GM23338 (cell line): ENCODE data around the gene MTIF2. TPM values are rescaled to one million over a fixed set of nuclear protein-coding genes. Genes with fewer than 3 reads are reported as not detected.

Experiments
- ATAC-seq: fragments of 200-7000 bp; cut with Tn5 transposase; 3 replicates; pipeline ENCODE4 v1.9.1; 2020
- DNase-seq: peaks from one replicate; pipeline ENCODE4 v3.0.0-alpha.2; 2015; ENCODE audit warnings: low spot score
- H2AFZ ChIP-seq: fragments of 200-600 bp; sonication (generic); 2 replicates; pipeline ENCODE4 v1.8.0; 2016; ENCODE audit warnings: antibody characterized with exemption, mild to moderate bottlenecking, moderate library complexity
- H3F3A ChIP-seq: fragments of 200-600 bp; sonication (generic); replicated peaks from 2 replicates; pipeline ENCODE4 v1.8.0; 2017; ENCODE audit warnings: antibody characterized with exemption, mixed run types, low read depth
- H3K27ac ChIP-seq: fragments of 200-600 bp; sonication (generic); 2 replicates; pipeline ENCODE4 v1.6.1; 2016; ENCODE audit warnings: low read depth
- H3K27me3 ChIP-seq: fragments of 200-600 bp; sonication (generic); 2 replicates; pipeline ENCODE4 v1.8.0; 2016; ENCODE audit warnings: mild to moderate bottlenecking, mixed run types, moderate library complexity; ENCODE audit not compliant: insufficient read depth
- H3K36me3 ChIP-seq: fragments of 200-600 bp; sonication (generic); 2 replicates; pipeline ENCODE4 v1.8.0; 2016; ENCODE audit warnings: mild to moderate bottlenecking; ENCODE audit not compliant: insufficient read depth
- H3K4me1 ChIP-seq: fragments of 200-600 bp; sonication (generic); 2 replicates; pipeline ENCODE4 v1.8.0; 2016; ENCODE audit warnings: mild to moderate bottlenecking, moderate library complexity; ENCODE audit not compliant: insufficient read depth
- H3K4me2 ChIP-seq: fragments of 200-600 bp; sonication (generic); 2 replicates; pipeline ENCODE4 v1.7.1; 2017; ENCODE audit warnings: mixed run types
- H3K4me3 ChIP-seq: fragments of 200-600 bp; sonication (generic); 2 replicates; pipeline ENCODE4 v1.6.1; 2016; ENCODE audit warnings: mixed run types
- H3K79me2 ChIP-seq: fragments of 200-600 bp; sonication (generic); replicated peaks from 2 replicates; pipeline ENCODE4 v1.8.0; 2017; ENCODE audit warnings: mild to moderate bottlenecking; ENCODE audit not compliant: insufficient read depth
- H3K9me2 ChIP-seq: fragments of 200-600 bp; sonication (generic); 2 replicates; pipeline ENCODE4 v1.8.0; 2017; ENCODE audit not compliant: insufficient read depth
- H4K20me1 ChIP-seq: fragments of 200-600 bp; sonication (generic); replicated peaks from 2 replicates; pipeline ENCODE4 v1.8.0; 2017; ENCODE audit warnings: mild to moderate bottlenecking; ENCODE audit not compliant: insufficient read depth
- H3K27ac Mint-ChIP-seq: 2 replicates; pipeline ENCODE4 v1.8.0; 2020; ENCODE audit warnings: inconsistent platforms, mild to moderate bottlenecking, moderate library complexity, mixed read lengths
- H3K27me3 Mint-ChIP-seq: 3 replicates; pipeline ENCODE4 v1.8.0; 2022; ENCODE audit warnings: low read depth, mild to moderate bottlenecking, moderate library complexity, mixed read lengths, inconsistent platforms; ENCODE audit not compliant: insufficient read depth, poor library complexity
- H3K36me3 Mint-ChIP-seq: 3 replicates; pipeline ENCODE4 v1.8.0; 2021; ENCODE audit warnings: low read depth, mild to moderate bottlenecking, inconsistent platforms, moderate library complexity, mixed read lengths
- H3K4me1 Mint-ChIP-seq: 3 replicates; pipeline ENCODE4 v1.8.0; 2020; ENCODE audit warnings: mild to moderate bottlenecking, inconsistent platforms, mixed read lengths
- H3K4me3 Mint-ChIP-seq: 3 replicates; pipeline ENCODE4 v1.8.0; 2021; ENCODE audit warnings: moderate library complexity, mild to moderate bottlenecking, inconsistent platforms, mixed read lengths
- H3K9me3 Mint-ChIP-seq: 3 replicates; pipeline ENCODE4 v1.8.0; 2020; ENCODE audit warnings: moderate library complexity, mild to moderate bottlenecking, inconsistent platforms, mixed read lengths
- CREB1 ChIP-seq: fragments of 250-450 bp; sonication (Bioruptor Pico); IDR thresholded peaks from 2 replicates; pipeline ENCODE4 v1.5.0; 2020; ENCODE audit warnings: low read depth, mild to moderate bottlenecking, moderate library complexity
- CTCF ChIP-seq, 2 experiments: fragments of 200-600 bp in 1 of 2; sonication (generic) in 1 of 2; conservative IDR thresholded peaks; 2 replicates each; pipeline versions ENCODE4 v1.5.1 to v1.6.1; 2016 to 2017; ENCODE audit warnings: antibody characterized with exemption in 2 of 2, low read depth in 2 of 2, mild to moderate bottlenecking in 2 of 2, moderate library complexity in 1 of 2
- EZH2 ChIP-seq: fragments of 200-600 bp; sonication (generic); IDR thresholded peaks from one replicate; pipeline ENCODE4 v1.8.0; 2017; ENCODE audit warnings: antibody characterized with exemption, mild to moderate bottlenecking, low read depth; ENCODE audit not compliant: unreplicated experiment
- EZH2phosphoT487 ChIP-seq: fragments of 200-600 bp; sonication (generic); IDR thresholded peaks from one replicate; pipeline ENCODE4 v1.8.1; 2018; ENCODE audit warnings: antibody characterized with exemption; ENCODE audit not compliant: unreplicated experiment
- JUNB ChIP-seq: IDR thresholded peaks from one replicate; pipeline ENCODE4 v1.6.1; 2016; ENCODE audit warnings: antibody characterized with exemption; ENCODE audit not compliant: unreplicated experiment
- NANOG ChIP-seq: IDR thresholded peaks from 2 replicates; pipeline ENCODE4 v1.6.1; 2016; ENCODE audit warnings: antibody characterized with exemption, borderline replicate concordance
- POLR2AphosphoS5 ChIP-seq: IDR thresholded peaks from 2 replicates; pipeline ENCODE4 v1.6.1; 2016; ENCODE audit warnings: antibody characterized with exemption, low read depth
- REST ChIP-seq: IDR thresholded peaks from one replicate; pipeline ENCODE4 v1.6.1; 2018; ENCODE audit warnings: antibody characterized with exemption; ENCODE audit not compliant: unreplicated experiment
- STAT1 ChIP-seq: IDR thresholded peaks from one replicate; pipeline ENCODE4 v1.6.1; 2016; ENCODE audit warnings: antibody characterized with exemption; ENCODE audit not compliant: unreplicated experiment
- ZNF114 ChIP-seq: fragments of 250-450 bp; sonication (Bioruptor Pico); IDR thresholded peaks from 2 replicates; pipeline ENCODE4 v1.5.0; 2020; ENCODE audit warnings: mild to moderate bottlenecking, moderate library complexity
- ZNF331 ChIP-seq: fragments of 250-450 bp; sonication (Bioruptor Pico); IDR thresholded peaks from 2 replicates; pipeline ENCODE4 v1.5.0; 2020; ENCODE audit warnings: low read depth, mild to moderate bottlenecking, moderate library complexity
- ZNF462 ChIP-seq: fragments of 250-450 bp; sonication (Bioruptor Pico); IDR thresholded peaks from 2 replicates; pipeline ENCODE4 v1.5.0; 2020; ENCODE audit warnings: mild to moderate bottlenecking, moderate library complexity
- long read RNA-seq: library from polyadenylated mRNA; unstranded; transcript quantifications from one replicate; pipeline ENCODE4 v2.0.0, GENCODE V29; 2020; ENCODE audit not compliant: unreplicated experiment
- polyA plus RNA-seq: library from polyadenylated mRNA; unstranded; fragments of >200 nt; fragmentation: Nextera tagmentation; extraction: Ambion mirVana; gene quantifications from 2 replicates; pipeline ENCODE4 v1.2.1, GENCODE V29; 2016
- total RNA-seq: library from RNA; depleted of rRNA; stranded (reverse); fragments of >200 nt; shearing (Covaris generic); gene quantifications from 2 replicates; pipeline ENCODE4 v1.2.3, GENCODE V29; 2014; rRNA removed
- TF ChIP-seq, protein P1 (sequence below): IDR thresholded peaks from 2 replicates; pipeline ENCODE4 v1.6.1; 2016; ENCODE audit warnings: antibody characterized with exemption

The MTIF2 gene
- total RNA-seq (38.9 and 39.0 TPM in 2 replicates), polyA plus RNA-seq (31.9 and 32.5 TPM in 2 replicates)
- long read RNA-seq, partial matches to known transcripts = 14 of 23 reads
- long read RNA-seq, other reads (novel, unspliced or antisense) = 6 of 23 reads

DNA sequence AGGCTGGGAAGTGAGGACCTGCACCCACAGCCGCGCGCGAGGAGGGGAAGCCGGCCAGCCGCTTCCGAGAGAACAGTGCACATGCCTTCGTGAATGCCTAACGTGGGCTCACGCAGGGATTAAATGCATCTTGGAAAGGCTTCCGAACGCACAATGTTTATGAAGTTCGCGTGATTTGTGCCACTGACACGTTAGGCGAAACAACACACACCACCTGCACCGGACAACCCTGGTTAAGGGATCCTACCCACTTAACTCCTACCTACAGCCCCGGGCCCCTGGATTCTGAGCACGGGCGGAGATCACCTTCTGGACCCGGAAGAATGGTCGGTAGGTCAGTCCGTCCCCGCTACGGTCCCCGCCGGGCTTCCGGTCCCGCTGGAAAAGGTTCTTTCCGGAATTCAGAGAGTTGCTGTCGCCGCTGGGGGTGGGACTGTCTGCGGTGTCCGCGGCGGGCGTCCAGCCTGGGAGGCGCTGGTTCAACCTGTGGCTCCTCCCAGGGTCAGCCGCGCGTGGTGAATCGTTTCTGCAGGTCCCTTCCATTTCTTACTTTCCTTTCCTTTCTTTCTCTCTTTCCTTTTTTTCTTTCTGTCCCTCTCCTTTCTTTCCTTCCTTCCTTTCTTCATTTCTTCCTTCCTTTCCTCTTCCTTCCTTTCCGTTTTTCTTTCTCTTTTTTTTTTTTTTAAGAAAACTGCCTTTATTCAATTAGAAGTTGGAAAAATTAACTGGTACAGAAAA lies at the start of gene MTIF2:
TSS of gene MTIF2 (minus strand) at position 325 of the 738 bp plus-strand sequence. CDS start 5,373 bp downstream, outside the sequence.
- peak; percentile 47 for TF ChIP-seq CREB1
- no peak for TF ChIP-seq NANOG
- no peak for TF ChIP-seq ZNF114 (CRISPR knock-in tag)
- TF ChIP-seq REST = peak; percentile 20
- TF ChIP-seq STAT1 = peak; percentile 42
- no peak for TF ChIP-seq ZNF331 (CRISPR knock-in tag)
- TF ChIP-seq POLR2AphosphoS5 = peak; percentile 84
- no peak for TF ChIP-seq EZH2
- no peak for TF ChIP-seq EZH2phosphoT487
- TF ChIP-seq JUNB = no peak
- TF ChIP-seq, protein P1, sequence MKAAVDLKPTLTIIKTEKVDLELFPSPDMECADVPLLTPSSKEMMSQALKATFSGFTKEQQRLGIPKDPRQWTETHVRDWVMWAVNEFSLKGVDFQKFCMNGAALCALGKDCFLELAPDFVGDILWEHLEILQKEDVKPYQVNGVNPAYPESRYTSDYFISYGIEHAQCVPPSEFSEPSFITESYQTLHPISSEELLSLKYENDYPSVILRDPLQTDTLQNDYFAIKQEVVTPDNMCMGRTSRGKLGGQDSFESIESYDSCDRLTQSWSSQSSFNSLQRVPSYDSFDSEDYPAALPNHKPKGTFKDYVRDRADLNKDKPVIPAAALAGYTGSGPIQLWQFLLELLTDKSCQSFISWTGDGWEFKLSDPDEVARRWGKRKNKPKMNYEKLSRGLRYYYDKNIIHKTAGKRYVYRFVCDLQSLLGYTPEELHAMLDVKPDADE = peak; percentile 87
- TF ChIP-seq CTCF (conservative IDR thresholded peaks at IDR 0.05; ENCODE audit: low read depth in 2 of 2) = no peak; a peak in 1 of 4 replicates
- TF ChIP-seq ZNF462 (CRISPR knock-in tag) = no peak
- Histone ChIP-seq H3K9me2 (no peaks in the 10 kb centered on the region), H3K27ac (peak within 1 kb of the TSS; percentile 86), H3K27me3 (no peaks in the 10 kb centered on the region), H3K4me2 (peak within 1 kb of the TSS; percentile 85), H2AFZ (peak within 1 kb of the TSS; percentile 92), H4K20me1 (no peaks in the 10 kb centered on the region), H3F3A (peaks cover 2% of the 10 kb centered on the region; the same call in 1 of the 2 replicates), H3K4me1 (peaks cover 6% of the 10 kb centered on the region; the same call in 1 of the 2 replicates), H3K4me3 (peak within 1 kb of the TSS; percentile 80), H3K36me3 (peaks cover 13% of the 10 kb centered on the region), H3K79me2 (peaks cover 10% of the 10 kb centered on the region)
- Mint-ChIP-seq H3K4me1 (peaks cover 3% of the 10 kb centered on the region; the same call in 2 of the 3 replicates), H3K27ac (peak within 1 kb of the TSS; percentile 90), H3K9me3 (peaks cover 2% of the 10 kb centered on the region; the same call in 1 of the 3 replicates), H3K27me3 (peaks cover 4% of the 10 kb centered on the region), H3K4me3 (peak within 1 kb of the TSS; percentile 95), H3K36me3 (peaks cover 10% of the 10 kb centered on the region)
- ATAC-seq (peak; percentile 98), DNase-seq (peak; percentile 98)
